Urinary bladder (tissue), 4 donors: ENCODE measurements around the gene ZNF792. TPM values are rescaled to one million over a fixed set of nuclear protein-coding genes. Genes with fewer than 3 reads are reported as not detected.
"Not testable (repeated sequence)": the region's sequence is repeated elsewhere in the genome, so short reads cannot be mapped to it uniquely, and the experiment has no call there.

ENCODE experiments used
- DNase-seq: peaks from one replicate; pipeline ENCODE4 v3.0.0-alpha.2; 2015; ENCODE audit errors: extremely low spot score
- H3K27ac ChIP-seq: one replicate; pipeline ENCODE4 v1.5.1; 2013; ENCODE audit warnings: low read depth, mild to moderate bottlenecking, moderate library complexity
- H3K36me3 ChIP-seq: one replicate; pipeline ENCODE4 v1.6.1; 2013; ENCODE audit warnings: mild to moderate bottlenecking, moderate library complexity; ENCODE audit not compliant: insufficient read depth
- H3K4me1 ChIP-seq: one replicate; pipeline ENCODE4 v1.6.1; 2013; ENCODE audit warnings: mild to moderate bottlenecking, moderate library complexity; ENCODE audit not compliant: insufficient read depth
- H3K4me3 ChIP-seq: one replicate; pipeline ENCODE4 v1.5.1; 2013; ENCODE audit warnings: low read depth, low read length
- WGBS: extraction: QIAGEN DNeasy Blood & Tissue Kit; methylation state at CpG from one replicate; pipeline ENCODE4 v1.1.7; 2013; 5-methylcytosine and 5-hydroxymethylcytosine counted together
- polyA plus RNA-seq: library from polyadenylated mRNA; stranded (reverse); fragments of 200-250 nt; gene quantifications from one replicate; pipeline ENCODE4 v1.2.3, GENCODE V29; 2013
- total RNA-seq: library from RNA; depleted of rRNA; stranded (reverse); fragments of >200 nt; gene quantifications from one replicate; pipeline ENCODE4 v1.2.3, GENCODE V29; 2014
- donor health status: healthy with polysubstance abuse.
- donor health status: healthy.

ZNF792 gene
- total and polyA plus RNA-seq, 2 donors = 3.9 to 12.5 TPM

DNA sequence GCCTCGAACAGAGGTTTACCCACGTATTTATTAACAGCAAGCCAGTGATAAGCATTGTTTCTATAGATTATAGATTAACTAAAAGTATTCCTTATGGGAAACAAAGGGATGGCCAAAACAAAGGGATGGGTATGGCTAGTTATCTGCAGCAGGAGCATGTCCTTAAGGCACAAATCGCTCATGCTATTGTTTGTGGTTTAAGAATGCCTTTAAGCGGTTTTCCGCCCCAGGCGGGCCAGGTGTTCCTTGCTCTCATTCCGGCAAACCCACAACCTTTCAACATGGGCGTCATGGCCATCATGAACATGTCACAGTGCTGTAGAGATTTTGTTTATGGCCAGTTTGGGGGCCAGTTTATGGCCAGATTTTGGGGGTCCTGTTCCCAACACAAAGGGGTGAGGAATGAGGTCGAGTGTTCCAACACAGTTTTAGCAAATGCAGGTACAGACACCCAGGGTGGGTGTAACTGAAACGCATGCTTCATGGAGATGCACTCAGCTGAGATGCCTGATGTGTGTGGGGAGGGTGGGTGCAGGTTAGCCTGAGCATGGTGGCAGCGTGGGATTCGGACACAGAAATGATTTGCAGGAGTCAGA lies 6.3 kb upstream of the ZNF792 start:
- DNase-seq, H3K27ac ChIP-seq: not testable (repeated sequence)
- WGBS = 88% methylated on average over 12 of the region's 12 CpGs

DNA sequence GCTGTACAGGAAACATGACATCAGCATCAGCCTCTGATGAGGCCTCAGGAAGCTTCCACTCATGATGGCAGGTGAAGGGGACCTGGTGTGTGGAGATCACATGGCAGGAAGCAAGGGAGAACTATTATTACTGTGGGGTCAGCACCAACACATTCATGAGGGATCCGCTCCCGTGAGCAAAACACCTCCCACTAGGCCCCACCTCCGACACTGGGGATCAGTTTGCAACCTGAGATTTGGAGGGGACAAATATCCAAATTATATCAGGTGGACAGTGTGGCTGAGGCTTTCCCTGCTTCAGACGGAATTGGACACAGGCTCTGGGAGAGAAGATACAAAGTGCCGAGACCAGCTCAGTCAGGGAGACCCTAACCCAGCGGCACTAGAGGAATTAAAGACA lies 5.7 kb upstream of the ZNF792 start:
- H3K36me3 ChIP-seq = no peaks in the 10 kb centered on the region
- no peak overlapping the region for H3K4me3 ChIP-seq
- no peak for DNase-seq
- H3K27ac ChIP-seq = no peak overlapping the region
- 86% methylated on average over 6 of the region's 6 CpGs for WGBS
- no peaks in the 10 kb centered on the region for H3K4me1 ChIP-seq

More for the DNA sequence above, 6.3 kb upstream of the ZNF792 start:
- not testable (repeated sequence) for H3K36me3 ChIP-seq, H3K4me3 ChIP-seq, H3K4me1 ChIP-seq

DNA sequence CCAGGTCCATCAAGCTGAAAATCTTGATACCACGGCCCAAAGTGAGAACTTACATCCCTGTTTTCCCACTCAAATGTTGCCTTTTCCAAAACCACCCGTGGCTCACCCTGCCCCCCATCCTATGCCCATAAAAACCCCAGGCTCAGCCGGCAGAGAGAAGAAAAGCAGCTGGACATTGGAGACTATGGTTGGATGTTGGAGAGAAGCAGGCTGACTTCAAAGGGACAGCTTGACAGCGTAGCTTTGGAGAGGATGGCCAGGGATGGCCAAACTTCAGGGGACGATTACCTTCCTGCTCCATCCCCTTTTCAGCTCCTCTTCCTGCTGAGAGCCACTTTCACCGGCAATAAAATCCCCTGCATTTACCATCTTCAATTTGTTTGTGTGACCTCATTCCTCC lies 3.5 kb upstream of the ZNF792 start:
- no peaks in the 10 kb centered on the region for H3K36me3 ChIP-seq
- no peak overlapping the region for H3K4me3 ChIP-seq
- no peaks in the 10 kb centered on the region for H3K4me1 ChIP-seq
- no peak overlapping the region for H3K27ac ChIP-seq
- no peak for DNase-seq
- 84% methylated on average over 6 of the region's 6 CpGs for WGBS

- WGBS = 74% methylated on average over 5 of the region's 5 CpGs
- not testable (repeated sequence) for H3K27ac ChIP-seq, H3K4me3 ChIP-seq, DNase-seq, H3K36me3 ChIP-seq, H3K4me1 ChIP-seq
Observed at GRCh38 chr19:34965505-34965904, 1.5 kb upstream of the ZNF792 start.

DNA sequence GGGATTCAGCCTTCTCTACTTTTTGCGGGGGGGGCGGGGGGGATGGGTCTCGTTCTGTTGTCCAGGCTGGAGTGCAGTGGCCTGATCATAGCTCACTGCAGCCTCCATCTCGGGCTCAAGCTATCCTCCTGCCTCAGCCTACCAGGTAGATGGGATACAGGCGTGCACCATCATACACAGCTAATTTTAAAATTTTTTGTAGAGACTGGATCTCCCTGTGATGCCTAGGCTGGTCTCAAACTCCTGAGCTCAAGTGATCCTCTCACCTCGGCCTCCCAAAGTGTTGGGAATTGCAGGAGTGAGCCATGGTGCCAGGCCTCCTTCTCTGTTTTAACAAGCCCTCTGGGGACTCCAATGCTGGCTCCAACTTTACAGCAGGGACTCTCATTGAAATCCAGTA lies 569 bp upstream of the ZNF792 start:
- H3K4me1 ChIP-seq = no peaks in the 10 kb centered on the region
- H3K4me3 ChIP-seq = no peak overlapping the region
- H3K36me3 ChIP-seq = peaks cover 3% of the 10 kb centered on the region
- H3K27ac ChIP-seq = no peak overlapping the region
- WGBS = 46% methylated on average over 6 of the region's 6 CpGs
- DNase-seq = no peak

GRCh38 chr19:34962687-34963572 lies 1.1 kb downstream of the ZNF792 start:
- Histone ChIP-seq H3K4me3 (peak overlapping the region; percentile 96), H3K4me1 (no peaks in the 10 kb centered on the region), H3K27ac (no peak overlapping the region), H3K36me3 (peaks cover 12% of the 10 kb centered on the region)
- 39% methylated on average over 14 of the region's 14 CpGs for WGBS
- DNase-seq = no peak

DNA sequence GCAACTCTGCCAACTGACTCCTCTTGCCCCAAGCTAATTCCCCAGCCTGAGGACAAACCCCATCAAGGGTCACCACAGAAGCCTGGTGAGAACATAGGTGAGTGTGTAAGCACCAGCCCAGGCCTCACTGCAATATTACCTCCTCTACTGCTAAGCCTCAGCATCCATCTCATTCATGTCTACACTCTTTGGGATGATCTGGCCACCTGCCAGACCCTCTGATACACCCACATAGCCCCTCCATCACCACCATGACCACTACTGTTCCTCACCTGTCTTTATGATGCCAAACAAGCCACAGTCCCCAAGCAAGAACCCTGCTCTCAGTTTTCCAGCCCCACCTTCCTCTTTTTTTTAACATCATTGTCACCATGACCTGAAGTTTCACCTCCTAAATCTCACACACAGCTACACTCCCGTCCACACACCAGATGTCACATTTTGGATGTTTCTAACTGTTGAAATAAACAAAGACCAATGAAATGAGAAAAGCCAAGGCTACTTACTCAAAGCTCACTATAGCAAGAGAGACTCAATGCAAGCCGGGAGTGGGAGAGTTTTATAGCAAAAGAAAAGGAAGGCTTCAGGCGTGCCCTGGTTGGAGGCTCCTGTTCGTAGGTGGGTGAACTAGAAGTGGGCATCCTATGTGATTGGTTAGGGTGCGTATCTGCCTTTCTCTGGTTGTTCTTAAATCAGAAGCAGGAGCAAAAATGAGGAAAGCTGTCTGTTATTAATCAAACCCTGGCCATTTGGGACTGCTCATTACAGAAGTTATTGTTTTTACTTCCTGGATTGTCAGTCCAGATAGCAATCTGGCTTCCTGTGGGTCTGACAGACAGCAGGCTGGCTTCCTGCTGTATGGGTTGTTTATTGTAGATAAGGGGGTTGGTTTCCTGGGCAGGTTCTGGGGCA lies 2.0 kb downstream of the ZNF792 start:
- no peak for DNase-seq
- no peak overlapping the region for H3K27ac ChIP-seq
- H3K4me3 ChIP-seq = no peak overlapping the region
- H3K36me3 ChIP-seq = peaks cover 18% of the 10 kb centered on the region
- 70% methylated on average over 5 of the region's 5 CpGs for WGBS
- H3K4me1 ChIP-seq = no peaks in the 10 kb centered on the region

GRCh38 chr19:34960940-34961679 lies 2.9 kb downstream of the ZNF792 start:
- DNase-seq = no peak
- no peak overlapping the region for H3K27ac ChIP-seq
- WGBS = 96% methylated on average over 12 of the region's 12 CpGs
- H3K36me3 ChIP-seq = peaks cover 19% of the 10 kb centered on the region
- no peaks in the 10 kb centered on the region for H3K4me1 ChIP-seq
- H3K4me3 ChIP-seq = no peak overlapping the region

- Histone ChIP-seq H3K36me3 (peaks cover 19% of the 10 kb centered on the region), H3K27ac (no peak overlapping the region), H3K4me1 (no peaks in the 10 kb centered on the region), H3K4me3 (no peak overlapping the region)
- DNase-seq = no peak
- 98% methylated on average over 8 of the region's 8 CpGs for WGBS
Observed at GRCh38 chr19:34960103-34960805, 3.8 kb downstream of the ZNF792 start.

DNA sequence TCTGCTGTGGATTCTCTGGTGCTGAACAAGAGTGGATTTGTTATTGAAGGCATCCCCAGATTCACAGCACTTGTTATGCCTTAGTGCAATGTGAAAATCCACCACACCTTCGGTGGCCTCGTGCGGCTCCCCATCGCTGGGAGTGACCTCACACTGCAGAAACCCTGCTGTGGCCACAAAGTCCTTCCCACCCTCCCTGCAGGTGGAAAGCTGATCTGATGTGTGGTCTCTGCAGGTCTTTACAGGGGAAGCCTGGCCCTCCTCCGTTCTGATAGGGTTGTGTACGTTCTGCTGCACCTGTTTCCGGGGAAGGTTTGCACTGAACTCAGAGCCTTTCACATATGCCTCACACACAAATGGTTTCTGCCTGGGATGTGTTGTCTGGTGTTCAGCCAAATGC lies 5.0 kb downstream of the ZNF792 start:
- DNase-seq = no peak
- 92% methylated on average over 7 of the region's 7 CpGs for WGBS
- no peaks in the 10 kb centered on the region for H3K4me1 ChIP-seq
- H3K27ac ChIP-seq = no peak overlapping the region
- no peak overlapping the region for H3K4me3 ChIP-seq
- H3K36me3 ChIP-seq = peaks cover 19% of the 10 kb centered on the region

GRCh38 chr19:34957830-34958751 lies 5.9 kb downstream of the ZNF792 start:
- no peak overlapping the region for H3K27ac ChIP-seq
- DNase-seq = no peak
- peaks cover 19% of the 10 kb centered on the region for H3K36me3 ChIP-seq
- no peak overlapping the region for H3K4me3 ChIP-seq
- H3K4me1 ChIP-seq = no peaks in the 10 kb centered on the region
- WGBS = 95% methylated on average over 22 of the region's 22 CpGs

DNA sequence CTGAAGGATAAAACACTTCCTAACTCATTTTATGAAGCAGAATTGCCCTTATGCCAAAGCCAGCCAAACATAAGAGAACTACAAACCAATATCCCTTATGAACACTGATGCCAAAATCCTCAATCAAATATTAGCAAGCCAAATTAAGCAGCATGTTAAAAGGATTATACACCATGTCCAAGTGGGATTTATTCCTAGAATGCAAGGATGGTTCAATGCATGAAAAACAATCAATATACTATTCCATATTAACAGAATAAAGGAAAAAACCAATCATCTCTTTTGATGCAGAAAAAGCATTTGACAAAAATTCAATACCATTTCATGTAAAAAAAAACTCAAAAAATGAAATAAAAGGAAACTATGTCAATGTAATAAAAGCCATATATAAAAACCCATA lies 10.9 kb downstream of the ZNF792 start:
- H3K4me1 ChIP-seq = no peaks in the 10 kb centered on the region
- peaks cover 11% of the 10 kb centered on the region for H3K36me3 ChIP-seq
- DNase-seq = no peak
- H3K4me3 ChIP-seq = no peak overlapping the region
- no peak overlapping the region for H3K27ac ChIP-seq
